IMR-90 (cell line): ENCODE data around the gene MYEF2. TPM values are rescaled to one million over a fixed set of nuclear protein-coding genes. Genes with fewer than 3 reads are reported as not detected.

Experiments used
- ATAC-seq: fragments of 200-7000 bp; cut with Tn5 transposase; 2 replicates; pipeline ENCODE4 v1.9.1; 2020; ENCODE audit warnings: low read depth, mild to moderate bottlenecking, moderate library complexity
- BruUV-seq: library from RNA; stranded (reverse); fragments of 400-500 nt; replicated peaks from 2 replicates; lab custom pipeline; 2021; lab: Mats Ljungman, UMichigan
- CTCF ChIA-PET: fragments of 300-600 bp; formaldehyde crosslinking; extraction: SDS; loops from one replicate; lab custom pipeline; 2021; ENCODE audit warnings: antibody characterized with exemption; lab: Yijun Ruan, JAX
- POLR2A ChIA-PET: fragments of 300-600 bp; sonication (Branson Sonifier 250); formaldehyde crosslinking; loops from one replicate; lab custom pipeline; 2022; ENCODE audit warnings: antibody characterized with exemption; ENCODE audit not compliant: unreplicated experiment; lab: Charles Lee
- DNase-seq: peaks from one replicate; pipeline ENCODE4 v3.0.0; 2013
- H2AFZ ChIP-seq: replicated peaks from 2 replicates; pipeline ENCODE3; 2013; ENCODE audit warnings: low read length, mild to moderate bottlenecking; ENCODE audit not compliant: poor library complexity
- H2AK5ac ChIP-seq: 2 replicates; pipeline ENCODE4 v1.6.1; 2013; ENCODE audit warnings: low read depth, low read length, inconsistent platforms
- H2AK9ac ChIP-seq: replicated peaks from 2 replicates; pipeline ENCODE3; 2013; ENCODE audit warnings: mild to moderate bottlenecking, low read depth, low read length, moderate library complexity; ENCODE audit not compliant: poor library complexity
- H2BK120ac ChIP-seq: 2 replicates; pipeline ENCODE4 v1.6.1; 2013; ENCODE audit warnings: low read depth, low read length, inconsistent platforms
- H2BK15ac ChIP-seq: 3 replicates; pipeline ENCODE4 v1.6.1; 2013; ENCODE audit warnings: low read depth, low read length, inconsistent platforms
- H2BK20ac ChIP-seq: 2 replicates; pipeline ENCODE4 v1.6.1; 2013; ENCODE audit warnings: low read depth, mild to moderate bottlenecking, inconsistent platforms, low read length, moderate library complexity
- H2BK5ac ChIP-seq: 2 replicates; pipeline ENCODE4 v1.6.1; 2013; ENCODE audit warnings: mild to moderate bottlenecking, low read depth, low read length, inconsistent platforms; ENCODE audit not compliant: poor library complexity, severe bottlenecking
- H3K14ac ChIP-seq: replicated peaks from 2 replicates; pipeline ENCODE4 v1.6.1; 2013; ENCODE audit warnings: low read depth, low read length, inconsistent platforms
- H3K18ac ChIP-seq: 2 replicates; pipeline ENCODE4 v1.6.1; 2013; ENCODE audit warnings: low read depth, low read length, control low read depth
- H3K23ac ChIP-seq: 2 replicates; pipeline ENCODE4 v1.6.1; 2013; ENCODE audit warnings: low read depth, low read length, inconsistent platforms
- H3K27ac ChIP-seq: 2 replicates; pipeline ENCODE4 v1.5.1; 2013; ENCODE audit warnings: mild to moderate bottlenecking, control low read depth, low read length; ENCODE audit not compliant: insufficient read depth
- H3K27me3 ChIP-seq: 2 replicates; pipeline ENCODE4 v1.6.1; 2013; ENCODE audit warnings: low read length; ENCODE audit not compliant: control insufficient read depth, insufficient read depth
- H3K36me3 ChIP-seq: 2 replicates; pipeline ENCODE4 v1.6.1; 2013; ENCODE audit warnings: low read length, mixed read lengths; ENCODE audit not compliant: control insufficient read depth, insufficient read depth
- H3K4ac ChIP-seq: 2 replicates; pipeline ENCODE4 v1.6.1; 2013; ENCODE audit warnings: low read depth, low read length, inconsistent platforms
- H3K4me1 ChIP-seq: 2 replicates; pipeline ENCODE4 v1.6.1; 2013; ENCODE audit warnings: low read length, mixed read lengths; ENCODE audit not compliant: control insufficient read depth, insufficient read depth
- H3K4me2 ChIP-seq: 2 replicates; pipeline ENCODE4 v1.6.1; 2013; ENCODE audit warnings: low read depth, mild to moderate bottlenecking, control low read depth, low read length, moderate library complexity
- H3K4me3 ChIP-seq: 2 replicates; pipeline ENCODE4 v1.5.1; 2013; ENCODE audit warnings: low read depth, mild to moderate bottlenecking, control low read depth, low read length, moderate library complexity; ENCODE audit not compliant: insufficient read depth
- H3K56ac ChIP-seq: 2 replicates; pipeline ENCODE4 v1.6.1; 2013; ENCODE audit warnings: low read length, inconsistent platforms; ENCODE audit not compliant: insufficient read depth; ENCODE audit errors: extremely low read depth
- H3K79me1 ChIP-seq, 2 experiments: 2 replicates each; pipeline ENCODE4 v1.6.1; 2013; ENCODE audit warnings: low read length in 2 of 2, inconsistent platforms in 1 of 2, low read depth in 1 of 2
- H3K9ac ChIP-seq: 2 replicates; pipeline ENCODE4 v1.6.1; 2013; ENCODE audit warnings: low read depth, low read length, control low read depth
- H3K9me1 ChIP-seq: 2 replicates; pipeline ENCODE4 v1.6.1; 2013; ENCODE audit warnings: low read length, inconsistent platforms; ENCODE audit not compliant: insufficient read depth
- H3K9me3 ChIP-seq: 2 replicates; pipeline ENCODE4 v1.6.1; 2013; ENCODE audit warnings: low read length; ENCODE audit not compliant: control insufficient read depth, insufficient read depth
- H4K20me1 ChIP-seq: 2 replicates; pipeline ENCODE4 v1.6.1; 2013; ENCODE audit warnings: low read length, inconsistent platforms; ENCODE audit not compliant: insufficient read depth
- H4K5ac ChIP-seq: 2 replicates; pipeline ENCODE4 v1.6.1; 2013; ENCODE audit warnings: mild to moderate bottlenecking, low read depth, low read length, control low read depth
- H4K8ac ChIP-seq, 2 experiments: 2 replicates each; pipeline ENCODE4 v1.6.1; 2013; ENCODE audit warnings: low read depth in 2 of 2, low read length in 2 of 2, control low read depth in 1 of 2, inconsistent platforms in 1 of 2
- H4K91ac ChIP-seq: 2 replicates; pipeline ENCODE4 v1.6.1; 2013; ENCODE audit warnings: low read depth, low read length, inconsistent platforms; ENCODE audit not compliant: insufficient read depth
- BHLHE40 ChIP-seq: fragments of 150-350 bp; IDR thresholded peaks from 2 replicates; pipeline ENCODE4 v1.6.1; 2016; ENCODE audit warnings: mild to moderate bottlenecking, low read depth, low read length
- CEBPB ChIP-seq: IDR thresholded peaks from 2 replicates; pipeline ENCODE4 v1.6.1; 2012; ENCODE audit warnings: low read depth, low read length, improper control_type of control experiment
- MAFK ChIP-seq: IDR thresholded peaks from 2 replicates; pipeline ENCODE4 v1.6.1; 2012; ENCODE audit warnings: low read depth, low read length, improper control_type of control experiment
- POLR2A ChIP-seq: IDR thresholded peaks from 2 replicates; pipeline ENCODE4 v1.6.1; 2012; ENCODE audit warnings: mild to moderate bottlenecking, low read depth, low read length
- RAD21 ChIP-seq: IDR thresholded peaks from 2 replicates; pipeline ENCODE4 v1.6.1; 2012; ENCODE audit warnings: low read length, improper control_type of control experiment
- RCOR1 ChIP-seq: IDR thresholded peaks from 2 replicates; pipeline ENCODE4 v1.6.1; 2012; ENCODE audit warnings: mild to moderate bottlenecking, low read length, improper control_type of control experiment; ENCODE audit not compliant: insufficient replicate concordance
- WGBS, 2 experiments: methylation state at CpG; one replicate each; pipeline versions ENCODE4 v1.1.5 to v1.1.7; 2013; ENCODE audit warnings: missing lambda C conversion rate in 2 of 2; ENCODE audit not compliant: insufficient read length in 1 of 2; ENCODE audit errors: extremely low coverage in 2 of 2; 5-methylcytosine and 5-hydroxymethylcytosine counted together
- dilution Hi-C: fragments of 300-500 bp; cut with HindIII; formaldehyde crosslinking; loops from one replicate; pipeline ENCODE4 v1.14.3; 2018; ENCODE audit warnings: low sequenced_read_pairs; ENCODE audit not compliant: unreplicated experiment
- in situ Hi-C: fragments of 300-500 bp; cut with MboI; formaldehyde crosslinking; loops from 3 replicates; pipeline ENCODE4 v1.14.3; 2019; ENCODE audit warnings: low sequenced_read_pairs, inconsistent platforms, mixed read lengths
- intact Hi-C: fragments of 100-400 bp; cut with micrococcal nuclease; formaldehyde crosslinking; loops from 2 replicates; pipeline ENCODE4 v1.10.0; 2022
- polyA plus RNA-seq, 3 experiments: library from polyadenylated mRNA; depleted of rRNA; stranded (reverse); fragments of >200 nt; gene quantifications; 2 replicates each; pipeline ENCODE4 v1.2.3, GENCODE V29; 2012; ENCODE audit warnings: low replicate concordance in 1 of 3
- total RNA-seq: library from RNA; depleted of rRNA; stranded (reverse); fragments of >200 nt; gene quantifications from 2 replicates; pipeline ENCODE4 v1.2.3, GENCODE V29; 2012
- TF ChIP-seq, protein P1 (sequence below): fragments of 150-350 bp; IDR thresholded peaks from 2 replicates; pipeline ENCODE4 v1.6.1; 2016; ENCODE audit warnings: low read depth, mild to moderate bottlenecking, low read length, moderate library complexity, borderline replicate concordance

The MYEF2 gene
- total and polyA plus RNA-seq, 2 of the 4 experiments (the other 2 are of a cell fraction): 4.5 to 5.8 TPM

GRCh38 chr15:48086576-48086975 is 91.5 kb downstream of the MYEF2 start:
- no TSS peak for BruUV-seq
- TF ChIP-seq MAFK (peak; percentile 98), BHLHE40 (no peak), POLR2A (no peak), CEBPB (no peak), RCOR1 (no peak), RAD21 (no peak)
- TF ChIP-seq, protein P1, sequence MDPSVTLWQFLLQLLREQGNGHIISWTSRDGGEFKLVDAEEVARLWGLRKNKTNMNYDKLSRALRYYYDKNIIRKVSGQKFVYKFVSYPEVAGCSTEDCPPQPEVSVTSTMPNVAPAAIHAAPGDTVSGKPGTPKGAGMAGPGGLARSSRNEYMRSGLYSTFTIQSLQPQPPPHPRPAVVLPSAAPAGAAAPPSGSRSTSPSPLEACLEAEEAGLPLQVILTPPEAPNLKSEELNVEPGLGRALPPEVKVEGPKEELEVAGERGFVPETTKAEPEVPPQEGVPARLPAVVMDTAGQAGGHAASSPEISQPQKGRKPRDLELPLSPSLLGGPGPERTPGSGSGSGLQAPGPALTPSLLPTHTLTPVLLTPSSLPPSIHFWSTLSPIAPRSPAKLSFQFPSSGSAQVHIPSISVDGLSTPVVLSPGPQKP: no peak
- no peak overlapping the region for H3K56ac ChIP-seq
- H3K9me1 ChIP-seq: no peaks in the 10 kb centered on the region; the same call in 1 of the 2 replicates
- no peak overlapping the region for H2BK5ac ChIP-seq
- H3K4me1 ChIP-seq: no peaks in the 10 kb centered on the region
- peak overlapping the region; percentile 30; the same call in 1 of the 2 replicates for H3K4me2 ChIP-seq
- H3K79me1 ChIP-seq: no peaks in the 10 kb centered on the region
- ATAC-seq: no peak
- dilution Hi-C loops: no loop called here
- H3K4me3 ChIP-seq: no peak overlapping the region
- H2BK120ac ChIP-seq: no peak overlapping the region
- H3K36me3 ChIP-seq: no peaks in the 10 kb centered on the region
- no peak overlapping the region for H3K4ac ChIP-seq
- in situ Hi-C loops: loop anchor here (10.0 kb wide), 1 partner anchor 892 kb away; no protein-coding TSS in a partner anchor
- ChIA-PET CTCF (no interaction called here), POLR2A (no interaction called here)
- intact Hi-C loops: no loop called here
- H4K91ac ChIP-seq: no peak overlapping the region
- no peak overlapping the region for H4K5ac ChIP-seq
- H4K8ac ChIP-seq: no peak overlapping the region
- no peak overlapping the region for H2AK9ac ChIP-seq
- no peak overlapping the region for H3K9ac ChIP-seq
- peaks cover 14% of the 10 kb centered on the region for H3K27me3 ChIP-seq
- H2AK5ac ChIP-seq: no peak overlapping the region
- no peak overlapping the region for H2AFZ ChIP-seq
- H3K14ac ChIP-seq: no peak overlapping the region
- DNase-seq: no peak
- no peak overlapping the region for H2BK20ac ChIP-seq
- no peak overlapping the region for H2BK15ac ChIP-seq
- no peaks in the 10 kb centered on the region for H4K20me1 ChIP-seq
- no peak overlapping the region for H3K27ac ChIP-seq
- WGBS, 2 experiments: 0% methylated on average over 2 of the region's 5 CpGs; no CpG with 5 or more reads in 1 of the 2 experiments
- no peak overlapping the region for H3K23ac ChIP-seq
- H3K18ac ChIP-seq: no peak overlapping the region
- H3K9me3 ChIP-seq: no peaks in the 10 kb centered on the region
